Vagina (tissue), 2 donors: ENCODE measurements around the gene SLC1A4. TPM values are rescaled to one million over a fixed set of nuclear protein-coding genes. Genes with fewer than 3 reads are reported as not detected.

Experiments used
- DNase-seq, 2 donors: peaks; one replicate each; pipeline ENCODE4 v3.0.0-alpha.2; 2017; ENCODE audit errors: extremely low spot score in 2 of 2
- H3K27ac ChIP-seq: fragments of 200-600 bp; sonication (generic); one replicate; pipeline ENCODE4 v1.5.1; 2019
- H3K27me3 ChIP-seq: fragments of 200-600 bp; sonication (generic); one replicate; pipeline ENCODE4 v1.5.1; 2019
- H3K36me3 ChIP-seq, 2 donors: fragments of 200-600 bp; sonication (generic); one replicate each; pipeline ENCODE4 v1.5.1; 2017 to 2019
- H3K4me1 ChIP-seq: fragments of 200-600 bp; sonication (generic); one replicate; pipeline ENCODE4 v1.5.1; 2019
- H3K4me3 ChIP-seq, 2 donors: fragments of 200-600 bp; sonication (generic); 1 replicate in 1 of 2; 2 replicates in 1 of 2; pipeline ENCODE4 v1.5.1; 2016 to 2019
- H3K9me3 ChIP-seq: fragments of 200-600 bp; sonication (generic); one replicate; pipeline ENCODE4 v1.5.1; 2019
- CTCF ChIP-seq, 3 experiments: fragments of 450-650 bp in 2 of 3; fragments of 200-600 bp in 1 of 3; sonication (generic) in 1 of 3; IDR thresholded peaks; one replicate each; pipeline ENCODE4 v1.5.1; 2017 to 2019; ENCODE audit warnings: antibody characterized with exemption in 3 of 3, mild to moderate bottlenecking in 2 of 3, moderate library complexity in 2 of 3
- POLR2A ChIP-seq, 2 donors: fragments of 450-650 bp; IDR thresholded peaks; one replicate each; pipeline ENCODE4 v1.6.1; 2017; ENCODE audit warnings: antibody characterized with exemption in 2 of 2, mild to moderate bottlenecking in 2 of 2, moderate library complexity in 2 of 2
- POLR2AphosphoS5 ChIP-seq, 2 donors: sonication (generic); formaldehyde crosslinking; IDR thresholded peaks; one replicate each; pipeline ENCODE4 v1.9.0; 2017; ENCODE audit warnings: antibody characterized with exemption in 2 of 2, mild to moderate bottlenecking in 2 of 2, low read depth in 1 of 2; ENCODE audit not compliant: insufficient read depth in 1 of 2
- intact Hi-C: fragments of 100-400 bp; cut with DNase I; formaldehyde crosslinking; loops from one replicate; pipeline ENCODE4 v1.15.1; 2023
- total RNA-seq: library from RNA; depleted of rRNA; stranded (reverse); fragments of >200 nt; gene quantifications from one replicate; pipeline ENCODE4 v1.2.3, GENCODE V29; 2016

The SLC1A4 gene
- total RNA-seq, 1 donor from 2014 or later: 11.5 TPM

- Histone ChIP-seq H3K36me3 (peaks cover 0 to 5% of the 10 kb centered on the region in 2 donors), H3K27me3 (no peaks in the 10 kb centered on the region), H3K27ac (peak overlapping the region; percentile 74), H3K9me3 (no peaks in the 10 kb centered on the region), H3K4me3 (no peak overlapping the region), H3K4me1 (peaks cover 94% of the 10 kb centered on the region)
- TF ChIP-seq POLR2AphosphoS5 (IDR thresholded peaks at IDR 0.05; ENCODE audit: insufficient read depth in 1 of 2, low read depth in 1 of 2) (peak; percentile 23 to 24), POLR2A (IDR thresholded peaks at IDR 0.05) (no peak), CTCF (IDR thresholded peaks at IDR 0.05) (peak; percentile 33 to 67 (median 63))
- intact Hi-C loops: no loop called here
- no peak for DNase-seq
These were observed 75.7 kb downstream of the SLC1A4 start for GRCh38 chr2:65064728-65065552.

DNA sequence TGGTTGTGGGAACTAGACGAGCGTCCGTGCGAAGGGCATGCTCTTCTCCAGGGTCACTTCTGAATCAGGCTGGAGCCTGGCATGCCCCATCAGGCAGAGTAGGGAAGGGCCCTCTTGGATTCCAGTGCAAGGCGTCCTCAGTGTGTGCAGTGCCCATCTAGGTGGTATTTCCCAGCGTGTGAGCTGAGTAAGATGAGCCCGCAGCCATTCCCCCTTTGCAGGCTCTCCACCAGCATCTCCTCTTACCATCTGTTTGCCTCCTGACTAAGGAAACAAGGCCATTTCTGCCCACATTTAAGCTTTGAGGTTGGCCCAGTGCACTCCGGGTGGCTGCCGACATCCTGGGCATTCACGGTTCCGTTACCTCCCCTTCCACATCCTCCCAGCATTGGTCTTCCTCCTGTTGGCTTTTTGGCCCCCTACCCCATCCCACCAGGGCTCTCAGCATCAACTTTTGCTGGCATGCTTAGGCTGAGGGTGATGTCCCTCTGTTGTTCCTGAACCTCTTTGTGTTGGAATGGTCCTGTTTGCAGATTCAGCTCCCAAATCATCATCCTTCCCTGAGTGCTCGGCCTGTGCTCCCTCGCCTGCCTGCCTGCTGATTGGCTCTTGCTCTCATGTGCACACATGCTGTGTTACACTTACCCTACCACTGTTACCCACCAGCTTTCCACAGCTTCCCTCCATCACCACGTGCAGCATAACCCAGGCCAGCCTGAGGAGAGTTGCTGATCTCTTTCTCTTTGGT lies 78.8 kb downstream of the SLC1A4 start:
- Histone ChIP-seq H3K27me3 (no peaks in the 10 kb centered on the region), H3K9me3 (no peaks in the 10 kb centered on the region), H3K4me1 (peaks cover 82% of the 10 kb centered on the region), H3K27ac (peak overlapping the region; percentile 38), H3K36me3 (peaks cover 0 to 24% of the 10 kb centered on the region in 2 donors), H3K4me3 (no peak overlapping the region)
- no peak for DNase-seq
- TF ChIP-seq CTCF (IDR thresholded peaks at IDR 0.05) (no peak), POLR2A (IDR thresholded peaks at IDR 0.05) (no peak), POLR2AphosphoS5 (IDR thresholded peaks at IDR 0.05; ENCODE audit: insufficient read depth in 1 of 2, low read depth in 1 of 2) (no peak)
- intact Hi-C loops: no loop called here

DNA sequence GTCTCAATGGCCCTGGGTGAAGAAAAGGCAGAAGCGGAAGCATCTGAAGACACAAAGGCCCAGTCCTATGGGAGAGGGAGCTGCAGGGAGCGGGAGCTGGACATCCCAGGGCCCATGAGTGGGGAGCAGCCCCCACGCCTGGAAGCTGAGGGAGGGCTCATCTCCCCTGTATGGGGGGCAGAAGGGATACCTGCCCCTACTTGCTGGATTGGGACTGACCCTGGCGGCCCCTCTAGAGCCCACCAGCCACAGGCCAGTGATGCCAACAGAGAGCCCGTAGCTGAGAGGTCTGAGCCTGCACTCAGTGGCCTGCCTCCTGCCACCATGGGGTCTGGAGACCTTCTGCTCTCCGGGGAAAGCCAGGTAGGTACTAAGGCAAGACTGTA lies 80.2 kb downstream of the SLC1A4 start:
- intact Hi-C loops: no loop called here
- DNase-seq: no peak
- TF ChIP-seq POLR2A (IDR thresholded peaks at IDR 0.05): no peak
- TF ChIP-seq CTCF (IDR thresholded peaks at IDR 0.05): no peak
- H3K4me3 ChIP-seq: no peak overlapping the region
- H3K27me3 ChIP-seq: no peaks in the 10 kb centered on the region
- peaks cover 0 to 27% of the 10 kb centered on the region in 2 donors for H3K36me3 ChIP-seq
- peak overlapping the region; percentile 38 for H3K27ac ChIP-seq
- no peaks in the 10 kb centered on the region for H3K9me3 ChIP-seq
- peaks cover 78% of the 10 kb centered on the region for H3K4me1 ChIP-seq

- H3K36me3 ChIP-seq: peaks cover 0 to 27% of the 10 kb centered on the region in 2 donors
- no peaks in the 10 kb centered on the region for H3K27me3 ChIP-seq
- DNase-seq: no peak
- H3K9me3 ChIP-seq: no peaks in the 10 kb centered on the region
- no peak overlapping the region for H3K4me3 ChIP-seq
- intact Hi-C loops: no loop called here
- peak overlapping the region; percentile 38 for H3K27ac ChIP-seq
- H3K4me1 ChIP-seq: peaks cover 72% of the 10 kb centered on the region
- TF ChIP-seq POLR2AphosphoS5 (IDR thresholded peaks at IDR 0.05; ENCODE audit: insufficient read depth in 1 of 2, low read depth in 1 of 2): no peak
- TF ChIP-seq CTCF (IDR thresholded peaks at IDR 0.05): no peak
- TF ChIP-seq POLR2A (IDR thresholded peaks at IDR 0.05): no peak
These were observed 81.1 kb downstream of the SLC1A4 start for GRCh38 chr2:65070172-65070830.
